ENCODE data around the gene METTL15.
"Not testable (repeated sequence)": the region's sequence is repeated elsewhere in the genome, so short reads cannot be mapped to it uniquely, and the experiment has no call there.

METTL15 gene

GRCh38 chr11:28209906-28210305, 101.7 kb downstream of the METTL15 start:
- DNase-seq (ENCODE audit: low read depth in 3 of 3) = no peak

- not testable (repeated sequence) for DNase-seq (ENCODE audit: low read depth in 3 of 3)
Measured at GRCh38 chr11:28222063-28222462, 113.9 kb downstream of the METTL15 start.

DNA sequence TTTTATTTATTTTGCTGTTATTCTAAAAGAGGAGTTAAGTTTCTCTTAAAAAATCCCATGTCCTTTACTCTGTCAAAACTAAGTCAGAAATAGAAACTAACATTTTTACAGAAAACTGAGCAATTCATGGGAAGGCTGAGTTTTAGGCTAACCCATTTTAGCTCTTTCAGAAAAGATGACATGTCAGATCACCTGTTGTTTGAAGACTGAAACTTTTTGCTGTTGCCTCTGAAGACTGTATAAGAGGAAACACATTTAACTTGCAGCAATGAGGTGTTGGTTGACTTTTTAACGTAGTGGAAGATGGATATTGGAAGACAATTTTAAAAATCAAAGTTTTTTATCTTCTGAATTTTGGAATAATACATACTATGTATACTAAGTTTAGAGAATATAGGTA, 115.4 kb downstream of the METTL15 start:
- no peak for DNase-seq (ENCODE audit: low read depth in 3 of 3)

- DNase-seq (ENCODE audit: low read depth in 3 of 3) = no peak
Measured at GRCh38 chr11:28223994-28224393, 115.8 kb downstream of the METTL15 start.

- DNase-seq (ENCODE audit: low read depth in 3 of 3) = no peak
Measured at GRCh38 chr11:28227460-28227859, 119.3 kb downstream of the METTL15 start.

DNA sequence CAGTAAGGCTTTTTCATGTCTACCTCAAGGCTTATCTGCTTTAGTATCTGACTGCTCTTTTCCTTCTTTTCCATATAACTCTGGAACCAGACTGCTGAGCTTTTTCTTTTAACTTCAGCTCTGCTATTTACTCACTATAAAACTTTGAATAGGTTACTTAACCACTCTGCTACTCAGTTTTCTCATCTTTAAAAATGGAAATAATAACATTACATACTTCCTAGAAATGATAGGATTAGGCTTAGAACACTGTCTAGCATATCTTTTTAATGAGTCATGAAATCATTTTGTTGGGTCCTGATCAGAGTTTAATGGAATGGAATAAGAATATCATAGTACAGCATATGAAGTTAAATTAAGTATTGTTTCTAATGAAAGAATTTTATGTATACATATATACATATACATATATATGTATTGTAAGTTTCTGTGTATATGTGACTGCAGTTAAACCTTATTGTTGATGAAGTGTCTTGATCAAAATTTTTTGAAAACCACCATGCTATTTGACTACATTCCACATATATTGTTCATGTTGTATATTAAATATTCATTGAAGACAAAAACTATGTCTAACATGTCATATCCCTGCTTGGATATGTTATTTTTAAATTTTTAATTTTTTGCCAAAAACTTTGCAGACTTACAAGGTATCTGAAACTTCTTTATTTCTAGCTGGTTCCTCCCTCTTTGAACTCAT, 120.2 kb downstream of the METTL15 start:
- no peak for DNase-seq (ENCODE audit: low read depth in 3 of 3)

DNA sequence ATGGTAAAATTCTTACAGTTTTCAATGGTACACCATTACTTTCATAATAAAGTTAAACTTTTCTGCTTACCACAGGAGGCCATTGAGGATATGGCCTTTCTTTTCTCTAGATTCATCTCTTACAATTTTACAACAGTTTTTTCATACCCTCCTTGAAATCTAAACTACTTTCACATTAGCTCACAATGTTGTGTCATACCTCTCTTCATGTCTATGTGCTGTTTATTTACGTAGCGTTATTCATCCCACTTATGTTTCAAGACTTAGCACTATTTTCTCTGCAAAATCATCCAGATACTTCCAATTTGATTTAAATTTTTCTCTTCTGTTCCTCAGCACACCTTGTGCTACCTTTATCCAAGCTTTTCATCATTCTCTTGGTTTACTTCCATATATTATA, 123.3 kb downstream of the METTL15 start:
- no peak for DNase-seq (ENCODE audit: low read depth in 3 of 3)

GRCh38 chr11:28232649-28233048, 124.5 kb downstream of the METTL15 start:
- DNase-seq (ENCODE audit: low read depth in 3 of 3) = no peak

GRCh38 chr11:28241760-28242159, 133.6 kb downstream of the METTL15 start:
- no peak for DNase-seq (ENCODE audit: low read depth in 3 of 3)

DNA sequence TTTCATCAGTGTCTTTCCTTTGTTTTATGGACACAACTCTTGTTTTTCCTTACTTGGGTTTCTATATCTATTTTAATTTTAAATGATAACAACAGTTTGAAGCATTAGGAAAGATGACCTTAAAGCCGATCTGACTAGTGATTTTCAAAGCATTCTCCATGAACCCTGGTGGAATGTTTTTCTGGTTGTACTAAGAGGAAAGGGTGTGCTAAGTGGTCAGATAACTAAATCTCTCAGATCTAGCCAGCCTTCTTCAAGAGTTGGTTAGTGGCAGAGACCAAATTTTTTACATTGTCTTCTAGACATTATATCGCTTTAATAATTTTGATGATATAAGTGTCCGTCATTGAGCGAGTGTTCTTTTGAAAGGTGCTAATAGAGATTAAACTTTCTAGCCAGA, 134.4 kb downstream of the METTL15 start:
- DNase-seq (ENCODE audit: low read depth in 3 of 3) = no peak

- DNase-seq (ENCODE audit: low read depth in 3 of 3) = no peak
Measured at GRCh38 chr11:28243061-28243460, 134.9 kb downstream of the METTL15 start.

DNA sequence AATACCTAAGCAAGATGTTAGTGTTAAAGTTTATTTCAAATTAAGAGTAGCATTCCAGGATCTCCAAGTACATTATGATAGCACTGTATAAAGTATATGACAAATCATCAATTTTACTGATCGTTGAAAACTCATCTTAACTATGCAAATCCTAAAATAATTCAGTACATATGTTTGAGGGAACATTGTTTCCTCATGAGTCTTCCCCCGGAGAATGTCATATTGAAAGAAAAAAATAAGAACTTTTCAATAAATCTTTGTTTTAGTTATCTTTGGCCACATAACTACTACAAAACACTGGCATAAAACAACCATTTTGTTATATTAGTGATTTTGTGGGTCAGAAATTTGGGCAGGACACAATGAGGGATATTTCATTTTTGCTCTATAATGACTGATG, 135.4 kb downstream of the METTL15 start:
- DNase-seq (ENCODE audit: low read depth in 3 of 3) = no peak

DNA sequence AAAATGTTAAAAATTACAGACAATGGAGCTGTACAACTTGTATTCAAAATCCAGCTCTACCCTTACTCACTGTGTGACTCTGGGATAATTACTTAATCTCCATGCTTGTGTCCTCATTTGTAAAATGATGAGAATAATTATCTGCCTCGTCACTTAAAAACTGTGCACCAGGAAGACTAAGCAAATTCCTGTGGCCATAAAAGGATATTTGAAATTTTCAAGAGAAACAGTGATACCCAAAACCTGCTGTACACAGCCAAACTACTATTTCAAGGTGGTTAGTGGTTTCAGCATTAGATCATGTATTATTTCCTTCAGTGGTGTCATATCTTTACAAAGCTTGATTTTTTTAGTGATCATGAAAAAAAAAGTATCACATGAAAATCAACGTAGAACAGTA, 136.9 kb downstream of the METTL15 start:
- no peak for DNase-seq (ENCODE audit: low read depth in 3 of 3)

DNA sequence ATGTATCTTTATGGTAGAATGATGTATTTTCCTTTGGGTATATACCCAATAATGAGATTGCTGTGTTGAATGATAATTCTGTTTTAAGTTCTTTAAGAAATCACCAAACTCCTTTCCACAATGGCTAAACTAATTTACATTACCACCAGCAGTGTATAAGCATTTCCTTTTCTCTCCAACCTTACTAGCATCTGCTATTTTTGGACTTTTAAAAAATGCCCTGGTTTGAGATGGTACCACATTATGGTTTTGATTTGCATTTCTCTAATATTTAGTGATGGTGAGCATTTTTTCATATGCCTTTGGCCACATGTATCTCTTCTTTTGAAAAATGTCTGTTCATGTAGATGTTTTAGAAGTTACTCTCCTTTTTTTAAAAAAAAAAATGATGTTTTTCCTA, 142.0 kb downstream of the METTL15 start:
- no peak for DNase-seq (ENCODE audit: low read depth in 3 of 3)

DNA sequence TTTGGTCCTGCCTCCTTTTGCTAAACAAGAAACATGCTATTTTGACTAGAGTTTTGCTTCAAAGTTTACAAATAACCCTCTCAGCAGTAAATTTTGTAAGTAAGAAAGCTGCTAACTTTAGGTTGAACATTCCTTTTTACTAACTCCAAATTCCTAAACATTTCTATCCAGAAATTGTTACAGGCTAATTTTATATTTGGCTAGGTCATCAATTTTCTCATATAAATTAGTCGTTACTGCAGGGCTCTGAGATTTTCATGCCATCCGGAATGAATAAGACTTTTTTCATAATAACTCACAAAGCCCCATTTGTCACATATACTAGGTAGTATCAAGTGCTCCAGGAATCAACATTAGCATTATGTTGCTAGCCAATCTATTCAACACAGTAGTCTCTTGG, 143.1 kb downstream of the METTL15 start:
- no peak for DNase-seq (ENCODE audit: low read depth in 3 of 3)

GRCh38 chr11:28257761-28258160, 149.6 kb downstream of the METTL15 start:
- no peak for DNase-seq (ENCODE audit: low read depth in 3 of 3)

GRCh38 chr11:28259177-28259843, 151.1 kb downstream of the METTL15 start:
- no peak for DNase-seq (ENCODE audit: low read depth in 3 of 3)

GRCh38 chr11:28268925-28269324, 160.7 kb downstream of the METTL15 start:
- DNase-seq (ENCODE audit: low read depth in 3 of 3) = no peak

GRCh38 chr11:28269586-28269985, 161.4 kb downstream of the METTL15 start:
- DNase-seq (ENCODE audit: low read depth in 3 of 3) = no peak

GRCh38 chr11:28272247-28272646, 164.1 kb downstream of the METTL15 start:
- not testable (repeated sequence) for DNase-seq (ENCODE audit: low read depth in 3 of 3)

DNA sequence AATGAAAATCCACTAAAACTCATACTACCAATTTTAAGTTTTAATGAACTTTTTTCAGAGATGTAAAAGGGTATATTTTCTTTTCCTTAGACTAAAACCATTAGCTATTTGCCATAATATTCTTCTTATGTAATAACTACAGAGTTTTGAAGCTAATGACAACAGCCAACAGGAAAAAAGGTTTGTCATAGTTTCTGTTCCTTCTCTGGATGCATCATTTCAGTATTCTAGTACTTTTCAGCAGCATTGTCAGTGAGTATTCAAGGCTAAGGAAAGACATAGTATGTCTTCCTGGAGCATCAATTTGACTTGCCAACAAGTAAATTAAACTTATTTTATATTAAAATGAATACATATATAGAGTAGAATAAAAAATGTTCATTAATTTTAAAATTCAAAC, 166.0 kb downstream of the METTL15 start:
- no peak for DNase-seq (ENCODE audit: low read depth in 3 of 3)

GRCh38 chr11:28284196-28284595, 176.0 kb downstream of the METTL15 start:
- no peak for DNase-seq (ENCODE audit: low read depth in 3 of 3)

DNA sequence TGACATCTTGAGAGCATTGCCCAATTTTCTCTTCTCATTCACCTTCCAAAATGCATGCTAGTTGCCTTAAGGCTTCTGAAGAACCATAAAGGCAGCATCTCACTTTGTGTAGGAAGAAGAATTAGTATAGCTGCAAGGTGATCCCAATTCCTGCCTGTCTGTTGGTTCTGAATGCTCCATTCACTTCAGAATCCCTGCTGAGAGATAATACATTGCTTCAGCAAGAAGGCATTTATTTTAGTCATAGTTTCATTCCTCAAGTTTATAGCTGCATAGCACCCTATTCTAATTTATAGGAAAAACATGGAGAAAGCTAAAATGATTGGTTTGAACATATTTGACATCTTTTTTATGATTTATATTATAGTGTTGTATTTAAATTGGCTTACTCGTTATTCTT, 181.3 kb downstream of the METTL15 start:
- no peak for DNase-seq (ENCODE audit: low read depth in 3 of 3)

DNA sequence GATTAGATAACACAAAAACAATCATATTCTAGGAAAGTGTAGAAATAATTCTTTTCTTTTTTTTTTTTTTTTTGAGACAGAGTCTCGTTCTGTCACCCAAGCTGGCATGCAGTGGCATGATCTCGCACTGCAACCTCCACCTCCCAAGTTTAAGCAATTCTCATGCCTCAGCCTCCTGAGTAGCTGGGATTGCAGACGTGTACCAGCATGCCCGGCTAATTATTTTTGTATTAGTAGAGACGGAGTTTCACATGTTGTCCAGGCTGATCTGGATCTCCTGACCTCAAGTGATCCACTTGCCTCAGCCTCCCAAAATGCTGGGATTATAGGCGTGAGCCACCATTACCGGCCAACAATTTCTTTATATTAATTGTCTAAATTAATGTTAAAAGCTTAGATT, 182.8 kb downstream of the METTL15 start:
- not testable (repeated sequence) for DNase-seq (ENCODE audit: low read depth in 3 of 3)
